Globus pallidus (tissue), 1 donor: ENCODE results near the gene WNT11.
A peak's percentile ranks its signal among the peaks of the same experiment; 100 is the strongest.

Experiments used
- DNase-seq: peaks from one replicate; pipeline ENCODE4 v3.0.0-alpha.2; 2015; ENCODE audit warnings: low spot score

The WNT11 gene

GRCh38 chr11:76206327-76207081 lies at the start of gene WNT11:
Gene WNT11 (minus strand): TSS chr11:76206502. CDS start chr11:76206407, 95 bp downstream.
- no peak for DNase-seq

- DNase-seq = peak; percentile 19
Measured at GRCh38 chr11:76253416-76253815, 47.1 kb upstream of the WNT11 start.

- no peak for DNase-seq
Measured at GRCh38 chr11:76252631-76253070, 46.3 kb upstream of the WNT11 start.

GRCh38 chr11:76251576-76251975 lies 45.3 kb upstream of the WNT11 start:
- no peak for DNase-seq

GRCh38 chr11:76251226-76251575 lies 44.9 kb upstream of the WNT11 start:
- no peak for DNase-seq

GRCh38 chr11:76250520-76251225 lies 44.4 kb upstream of the WNT11 start:
- no peak for DNase-seq

- no peak for DNase-seq
Measured at GRCh38 chr11:76249195-76249741, 43.0 kb upstream of the WNT11 start.

- DNase-seq = no peak
Measured at GRCh38 chr11:76248210-76248609, 41.9 kb upstream of the WNT11 start.

GRCh38 chr11:76247091-76247490 lies 40.8 kb upstream of the WNT11 start:
- no peak for DNase-seq

GRCh38 chr11:76246271-76246933 lies 40.1 kb upstream of the WNT11 start:
- no peak for DNase-seq

GRCh38 chr11:76245720-76246119 lies 39.4 kb upstream of the WNT11 start:
- DNase-seq = no peak

GRCh38 chr11:76244316-76244851 lies 38.1 kb upstream of the WNT11 start:
- DNase-seq = no peak

GRCh38 chr11:76243957-76244285 lies 37.6 kb upstream of the WNT11 start:
- DNase-seq = no peak

- no peak for DNase-seq
Measured at GRCh38 chr11:76243193-76243956, 37.1 kb upstream of the WNT11 start.

GRCh38 chr11:76242004-76242779 lies 35.9 kb upstream of the WNT11 start:
- no peak for DNase-seq

- no peak for DNase-seq
Measured at GRCh38 chr11:76241243-76242000, 35.1 kb upstream of the WNT11 start.

- no peak for DNase-seq
Measured at GRCh38 chr11:76240666-76241065, 34.4 kb upstream of the WNT11 start.

GRCh38 chr11:76240161-76240540 lies 33.8 kb upstream of the WNT11 start:
- DNase-seq = no peak

GRCh38 chr11:76239483-76240160 lies 33.3 kb upstream of the WNT11 start:
- no peak for DNase-seq

GRCh38 chr11:76238551-76238950 lies 32.2 kb upstream of the WNT11 start:
- DNase-seq = no peak
